ENCODE measurements around the gene ITIH4.

ITIH4 gene

DNA sequence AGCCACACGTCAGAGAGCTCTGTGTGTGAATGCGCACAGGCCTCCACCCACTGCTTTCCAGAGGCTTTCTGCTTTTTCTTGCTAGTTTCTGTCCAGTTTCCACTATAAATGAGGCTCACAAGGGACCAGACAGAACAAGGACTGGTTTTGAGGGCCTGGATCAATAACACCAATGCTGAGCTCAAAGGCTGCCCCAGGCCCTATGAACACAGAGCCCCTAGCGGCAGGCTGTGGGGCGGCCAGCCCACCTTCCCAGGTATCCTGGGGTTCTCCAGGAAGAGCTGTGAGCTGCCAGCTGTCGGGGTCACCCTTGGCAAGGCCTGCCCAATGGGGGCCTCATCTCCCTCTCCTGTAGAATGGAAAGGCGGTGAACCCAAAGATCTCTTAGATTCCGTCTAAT, 38.1 kb downstream of the ITIH4 start:
- H3K27ac Mint-ChIP-seq, result no peak overlapping the region
- no peak for DNase-seq
- H3K27me3 Mint-ChIP-seq, result no peaks in the 10 kb centered on the region
- H3K4me1 Mint-ChIP-seq (ENCODE audit: low read depth), result no peaks in the 10 kb centered on the region
- no peak overlapping the region for H3K4me3 Mint-ChIP-seq
- H3K36me3 Mint-ChIP-seq (ENCODE audit: low read depth), result no peaks in the 10 kb centered on the region
- no peaks in the 10 kb centered on the region for H3K9me3 Mint-ChIP-seq

DNA sequence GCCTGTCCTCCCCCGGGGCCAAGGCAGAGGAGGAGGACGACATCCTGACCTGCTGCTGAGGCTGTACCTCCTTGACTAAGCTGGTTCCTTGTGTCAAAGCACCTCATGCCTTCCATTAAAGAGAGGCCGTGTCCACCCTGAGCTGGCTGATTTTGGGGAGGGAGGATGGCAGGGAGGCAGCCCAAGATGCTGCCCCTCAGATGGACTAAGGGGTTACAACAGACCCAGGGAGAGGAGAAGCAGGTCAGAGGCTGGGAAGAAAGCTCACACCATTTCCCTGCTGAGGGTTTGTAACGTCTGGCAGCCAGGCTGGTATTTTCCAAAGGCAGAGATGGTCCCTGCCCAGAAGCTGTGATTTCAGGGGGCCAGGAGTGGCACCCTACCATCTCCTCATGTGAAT, 38.5 kb downstream of the ITIH4 start:
- no peak overlapping the region for H3K27ac Mint-ChIP-seq
- no peaks in the 10 kb centered on the region for H3K27me3 Mint-ChIP-seq
- H3K36me3 Mint-ChIP-seq (ENCODE audit: low read depth), result no peaks in the 10 kb centered on the region
- no peak for DNase-seq
- H3K4me3 Mint-ChIP-seq, result no peak overlapping the region
- H3K9me3 Mint-ChIP-seq, result no peaks in the 10 kb centered on the region
- no peaks in the 10 kb centered on the region for H3K4me1 Mint-ChIP-seq (ENCODE audit: low read depth)

- Mint-ChIP-seq H3K9me3 (no peaks in the 10 kb centered on the region), H3K4me1 (ENCODE audit: low read depth) (no peaks in the 10 kb centered on the region), H3K27me3 (no peaks in the 10 kb centered on the region), H3K4me3 (no peak overlapping the region), H3K27ac (no peak overlapping the region), H3K36me3 (ENCODE audit: low read depth) (no peaks in the 10 kb centered on the region)
- no peak for DNase-seq
These were observed 39.1 kb downstream of the ITIH4 start for GRCh38 chr3:52791366-52791765.

DNA sequence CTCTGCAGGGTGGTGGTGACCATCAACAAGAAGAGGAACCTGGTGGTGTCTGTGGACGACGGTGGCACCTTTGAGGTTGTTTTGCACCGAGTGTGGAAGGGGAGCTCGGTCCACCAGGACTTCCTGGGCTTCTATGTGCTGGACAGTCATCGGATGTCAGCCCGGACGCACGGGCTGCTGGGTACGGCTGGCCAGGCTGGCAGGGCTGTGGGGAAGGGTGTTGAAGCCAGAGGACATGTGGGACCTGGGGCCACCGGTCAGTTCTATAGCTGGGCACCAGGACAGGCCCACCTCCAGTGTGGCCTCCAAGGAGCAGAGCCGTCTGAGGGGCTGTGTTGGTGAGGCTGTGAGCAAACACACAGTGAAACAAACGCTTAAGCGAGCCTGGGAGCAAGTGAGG, 39.7 kb downstream of the ITIH4 start:
- Mint-ChIP-seq H3K9me3 (no peaks in the 10 kb centered on the region), H3K4me3 (no peak overlapping the region), H3K27ac (no peak overlapping the region), H3K4me1 (ENCODE audit: low read depth) (no peaks in the 10 kb centered on the region), H3K27me3 (no peaks in the 10 kb centered on the region), H3K36me3 (ENCODE audit: low read depth) (no peaks in the 10 kb centered on the region)
- no peak for DNase-seq

DNA sequence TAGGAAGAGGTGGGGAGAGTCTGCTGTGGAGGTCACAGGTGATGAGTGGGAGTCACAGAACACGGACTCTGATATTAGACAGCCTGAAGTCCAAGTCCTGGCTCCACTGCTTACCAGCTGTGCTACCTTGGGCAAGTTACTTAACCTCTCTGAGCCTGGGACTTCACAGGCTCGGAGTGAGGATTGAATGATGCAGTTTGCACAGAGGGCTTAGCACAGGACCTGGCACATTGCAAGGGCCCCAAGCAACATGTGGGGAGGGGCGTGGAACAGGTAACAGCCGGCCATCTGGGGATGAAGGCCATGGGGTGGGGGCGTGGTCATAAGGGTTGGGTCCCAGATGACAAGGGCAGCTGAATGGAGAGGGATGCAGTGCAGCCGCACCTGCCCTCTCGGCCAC, 40.1 kb downstream of the ITIH4 start:
- Mint-ChIP-seq H3K36me3 (ENCODE audit: low read depth) (no peaks in the 10 kb centered on the region), H3K9me3 (no peaks in the 10 kb centered on the region), H3K27ac (no peak overlapping the region), H3K4me3 (no peak overlapping the region), H3K27me3 (no peaks in the 10 kb centered on the region), H3K4me1 (ENCODE audit: low read depth) (no peaks in the 10 kb centered on the region)
- DNase-seq, result no peak

GRCh38 chr3:52789746-52790040, 40.8 kb downstream of the ITIH4 start:
- H3K36me3 Mint-ChIP-seq (ENCODE audit: low read depth), result no peaks in the 10 kb centered on the region
- H3K4me3 Mint-ChIP-seq, result no peak overlapping the region
- no peaks in the 10 kb centered on the region for H3K9me3 Mint-ChIP-seq

GRCh38 chr3:52788890-52789745, 41.4 kb downstream of the ITIH4 start:
- Mint-ChIP-seq H3K9me3 (no peaks in the 10 kb centered on the region), H3K4me3 (no peak overlapping the region), H3K27ac (no peak overlapping the region), H3K27me3 (no peaks in the 10 kb centered on the region), H3K36me3 (ENCODE audit: low read depth) (no peaks in the 10 kb centered on the region), H3K4me1 (ENCODE audit: low read depth) (no peaks in the 10 kb centered on the region)
- no peak for DNase-seq

More at GRCh38 chr3:52789746-52790040, 40.8 kb downstream of the ITIH4 start:
- no peaks in the 10 kb centered on the region for H3K27me3 Mint-ChIP-seq
- no peaks in the 10 kb centered on the region for H3K4me1 Mint-ChIP-seq (ENCODE audit: low read depth)
- no peak for DNase-seq
- H3K27ac Mint-ChIP-seq, result no peak overlapping the region

DNA sequence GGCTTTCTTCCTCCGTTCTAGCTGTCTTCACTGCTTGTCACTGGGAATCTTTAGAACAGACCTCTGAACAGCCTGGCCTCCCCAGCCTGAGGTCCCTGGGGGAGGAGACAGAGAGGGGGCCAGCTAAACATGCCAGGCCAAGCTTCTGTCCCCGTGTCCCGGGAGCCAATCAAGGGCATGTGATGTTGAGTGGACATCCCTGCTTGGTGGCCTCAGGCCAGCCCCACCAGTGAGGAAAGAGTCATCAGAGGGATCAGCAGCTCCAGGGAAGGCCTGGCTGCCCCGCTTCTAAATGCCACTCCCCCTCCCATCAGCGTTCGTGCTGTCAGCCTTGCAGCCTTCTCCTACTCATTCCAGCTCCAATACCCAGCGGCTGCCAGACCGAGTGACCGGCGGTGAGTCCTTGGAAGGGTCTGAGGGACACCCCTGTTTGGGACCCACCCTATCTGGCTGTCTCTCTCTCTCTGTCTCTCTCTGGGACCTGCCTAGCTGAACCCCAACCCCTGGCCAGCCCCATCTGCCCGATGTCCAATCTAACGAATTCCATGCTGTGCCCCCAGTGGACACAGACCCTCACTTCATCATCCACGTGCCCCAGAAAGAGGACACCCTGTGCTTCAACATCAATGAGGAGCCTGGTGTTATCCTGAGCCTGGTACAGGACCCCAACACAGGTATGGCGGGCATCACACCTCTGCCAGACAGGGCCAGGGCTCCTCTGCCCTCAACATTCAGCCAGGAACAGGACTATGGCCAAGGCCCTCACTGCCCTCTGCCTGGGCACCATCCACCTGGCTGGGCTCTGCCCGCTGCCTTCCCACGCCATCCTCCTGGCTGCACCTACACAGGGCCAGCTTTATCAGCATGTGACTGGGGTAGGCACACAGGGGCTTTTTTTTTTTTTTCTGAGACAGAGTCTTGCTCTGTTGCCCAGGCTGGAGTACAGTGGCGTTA, 42.5 kb downstream of the ITIH4 start:
- no peak for DNase-seq
- Mint-ChIP-seq H3K36me3 (ENCODE audit: low read depth) (no peaks in the 10 kb centered on the region), H3K4me1 (ENCODE audit: low read depth) (no peaks in the 10 kb centered on the region), H3K27ac (no peak overlapping the region), H3K4me3 (no peak overlapping the region), H3K27me3 (no peaks in the 10 kb centered on the region), H3K9me3 (no peaks in the 10 kb centered on the region)

GRCh38 chr3:52787246-52787645, 43.2 kb downstream of the ITIH4 start:
- Mint-ChIP-seq H3K27ac (no peak overlapping the region), H3K4me1 (ENCODE audit: low read depth) (no peaks in the 10 kb centered on the region), H3K9me3 (no peaks in the 10 kb centered on the region), H3K4me3 (no peak overlapping the region), H3K27me3 (peaks cover 5% of the 10 kb centered on the region), H3K36me3 (ENCODE audit: low read depth) (no peaks in the 10 kb centered on the region)
- DNase-seq, result no peak

DNA sequence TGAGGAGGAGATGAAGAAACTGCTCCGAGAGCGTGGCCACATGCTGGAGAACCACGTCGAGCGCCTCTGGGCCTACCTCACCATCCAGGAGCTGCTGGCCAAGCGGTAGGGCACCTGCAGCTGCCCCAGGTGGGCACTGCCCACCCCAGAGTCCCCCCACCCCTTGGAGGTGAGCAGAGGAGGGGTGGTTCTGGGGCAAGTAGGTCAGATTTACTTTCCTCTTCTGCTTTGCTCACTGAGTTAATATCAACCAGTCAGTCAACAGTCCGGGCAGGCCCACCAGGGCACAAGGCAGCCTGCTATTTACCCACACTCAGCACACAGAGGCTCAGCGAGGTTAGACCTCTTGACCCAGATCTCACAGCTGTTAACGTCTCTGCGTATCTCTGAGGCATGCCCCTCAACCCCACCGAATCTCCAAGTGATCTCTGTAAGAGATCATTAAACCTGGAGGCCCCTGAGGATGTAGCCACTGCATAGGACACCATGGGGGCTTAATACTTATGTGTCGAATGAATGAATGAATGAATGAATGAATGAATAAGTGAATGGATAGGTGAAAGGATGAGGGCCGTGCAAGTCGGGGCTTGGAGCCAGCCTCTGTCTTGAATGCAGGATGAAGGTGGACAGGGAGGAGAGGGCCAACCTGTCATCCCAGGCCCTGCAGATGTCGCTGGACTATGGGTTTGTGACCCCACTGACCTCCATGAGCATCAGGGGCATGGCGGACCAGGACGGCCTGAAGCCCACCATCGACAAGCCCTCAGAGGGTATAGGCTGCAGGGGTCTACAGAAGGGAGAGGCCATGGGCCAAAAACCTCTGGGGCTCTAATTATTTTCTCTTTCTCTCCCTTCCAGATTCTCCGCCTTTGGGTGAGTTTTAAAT, 43.9 kb downstream of the ITIH4 start:
- no peak overlapping the region for H3K27ac Mint-ChIP-seq
- H3K4me1 Mint-ChIP-seq (ENCODE audit: low read depth), result no peaks in the 10 kb centered on the region
- DNase-seq, result no peak
- no peak overlapping the region for H3K4me3 Mint-ChIP-seq
- H3K9me3 Mint-ChIP-seq, result no peaks in the 10 kb centered on the region
- H3K36me3 Mint-ChIP-seq (ENCODE audit: low read depth), result no peaks in the 10 kb centered on the region
- peaks cover 11% of the 10 kb centered on the region for H3K27me3 Mint-ChIP-seq

GRCh38 chr3:52784931-52785590, 45.4 kb downstream of the ITIH4 start:
- H3K36me3 Mint-ChIP-seq (ENCODE audit: low read depth), result no peaks in the 10 kb centered on the region
- H3K9me3 Mint-ChIP-seq, result no peaks in the 10 kb centered on the region
- no peak overlapping the region for H3K27ac Mint-ChIP-seq
- no peaks in the 10 kb centered on the region for H3K4me1 Mint-ChIP-seq (ENCODE audit: low read depth)
- no peak for DNase-seq
- peaks cover 11% of the 10 kb centered on the region for H3K27me3 Mint-ChIP-seq
- no peak overlapping the region for H3K4me3 Mint-ChIP-seq

- Mint-ChIP-seq H3K27ac (no peak overlapping the region), H3K36me3 (ENCODE audit: low read depth) (no peaks in the 10 kb centered on the region), H3K4me3 (no peak overlapping the region), H3K4me1 (ENCODE audit: low read depth) (no peaks in the 10 kb centered on the region), H3K9me3 (no peaks in the 10 kb centered on the region), H3K27me3 (peaks cover 14% of the 10 kb centered on the region)
- no peak for DNase-seq
These were observed 46.4 kb downstream of the ITIH4 start for GRCh38 chr3:52784021-52784621.

DNA sequence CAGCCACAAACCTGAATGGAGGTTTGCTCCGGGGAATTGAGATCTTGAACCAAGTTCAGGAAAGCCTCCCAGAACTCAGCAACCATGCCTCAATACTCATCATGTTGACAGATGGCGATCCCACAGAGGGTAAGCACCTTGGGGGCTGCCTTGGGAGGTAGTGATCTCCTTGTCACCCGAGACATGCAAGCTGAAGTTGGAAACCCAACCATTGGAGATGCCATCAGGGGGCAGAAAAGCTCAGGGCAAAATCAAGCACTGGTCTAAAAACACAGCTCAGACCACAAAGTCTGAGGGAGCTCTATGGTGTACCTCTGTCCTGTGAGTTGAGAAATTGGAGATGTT, 47.3 kb downstream of the ITIH4 start:
- Mint-ChIP-seq H3K27me3 (peaks cover 14% of the 10 kb centered on the region), H3K36me3 (ENCODE audit: low read depth) (no peaks in the 10 kb centered on the region), H3K27ac (no peak overlapping the region), H3K4me1 (ENCODE audit: low read depth) (no peaks in the 10 kb centered on the region), H3K4me3 (no peak overlapping the region), H3K9me3 (no peaks in the 10 kb centered on the region)
- DNase-seq, result no peak
